ENCODE results near the gene KIAA0930. TPM values are rescaled to one million over a fixed set of nuclear protein-coding genes. Genes with fewer than 3 reads are reported as not detected.

Gene KIAA0930
- total RNA-seq, 3 donors from 2014 or later, result 29.4 to 45.3 (median 35.1) TPM

GRCh38 chr22:45198463-45198795 lies 42.3 kb downstream of the KIAA0930 start:
- Histone ChIP-seq H3K36me3 (no peaks in the 10 kb centered on the region), H3K27ac (peak overlapping the region; percentile 26 to 71), H3K4me3 (no peak overlapping the region), H3K4me1 (no peaks in the 10 kb centered on the region), H3K27me3 (no peaks in the 10 kb centered on the region), H3K9me3 (no peaks in the 10 kb centered on the region)
- intact Hi-C loops (cut with DNase I; ENCODE audit: low total_unique reads), result no loop called here
- no peak for DNase-seq (ENCODE audit: low spot score in 2 of 2)
- TF ChIP-seq POLR2A (IDR thresholded peaks at IDR 0.05) (no peak), CTCF (IDR thresholded peaks at IDR 0.05) (no peak), POLR2AphosphoS5 (IDR thresholded peaks at IDR 0.05) (no peak)

- H3K27ac ChIP-seq, result peak overlapping the region; percentile 26 to 71
- TF ChIP-seq POLR2AphosphoS5 (IDR thresholded peaks at IDR 0.05) (no peak), POLR2A (IDR thresholded peaks at IDR 0.05) (no peak), CTCF (IDR thresholded peaks at IDR 0.05) (no peak)
- DNase-seq (ENCODE audit: low spot score in 2 of 2), result peak in 1 of 2 donors; percentile 62
- H3K4me3 ChIP-seq, result no peak overlapping the region
- H3K4me1 ChIP-seq, result no peaks in the 10 kb centered on the region
- H3K27me3 ChIP-seq, result no peaks in the 10 kb centered on the region
- H3K36me3 ChIP-seq, result no peaks in the 10 kb centered on the region
- intact Hi-C loops (cut with DNase I; ENCODE audit: low total_unique reads), result no loop called here
- no peaks in the 10 kb centered on the region for H3K9me3 ChIP-seq
Observed at GRCh38 chr22:45197606-45198462, 42.9 kb downstream of the KIAA0930 start.

- Histone ChIP-seq H3K27ac (peak overlapping the region; percentile 26 to 71), H3K36me3 (no peaks in the 10 kb centered on the region), H3K4me1 (no peaks in the 10 kb centered on the region), H3K4me3 (no peak overlapping the region), H3K9me3 (no peaks in the 10 kb centered on the region), H3K27me3 (no peaks in the 10 kb centered on the region)
- TF ChIP-seq POLR2AphosphoS5 (IDR thresholded peaks at IDR 0.05) (no peak), POLR2A (IDR thresholded peaks at IDR 0.05) (no peak), CTCF (IDR thresholded peaks at IDR 0.05) (no peak)
- intact Hi-C loops (cut with DNase I; ENCODE audit: low total_unique reads), result no loop called here
- no peak for DNase-seq (ENCODE audit: low spot score in 2 of 2)
Observed at GRCh38 chr22:45196926-45197605, 43.6 kb downstream of the KIAA0930 start.

GRCh38 chr22:45196308-45196707 lies 44.4 kb downstream of the KIAA0930 start:
- H3K27ac ChIP-seq, result no peak overlapping the region
- H3K27me3 ChIP-seq, result no peaks in the 10 kb centered on the region
- no peak for DNase-seq (ENCODE audit: low spot score in 2 of 2)
- H3K36me3 ChIP-seq, result no peaks in the 10 kb centered on the region
- H3K4me3 ChIP-seq, result no peak overlapping the region
- TF ChIP-seq POLR2AphosphoS5 (IDR thresholded peaks at IDR 0.05), result no peak
- TF ChIP-seq POLR2A (IDR thresholded peaks at IDR 0.05), result no peak
- TF ChIP-seq CTCF (IDR thresholded peaks at IDR 0.05), result no peak
- no peaks in the 10 kb centered on the region for H3K9me3 ChIP-seq
- intact Hi-C loops (cut with DNase I; ENCODE audit: low total_unique reads), result no loop called here
- H3K4me1 ChIP-seq, result no peaks in the 10 kb centered on the region

- H3K4me3 ChIP-seq, result no peak overlapping the region
- intact Hi-C loops (cut with DNase I; ENCODE audit: low total_unique reads), result no loop called here
- TF ChIP-seq POLR2A (IDR thresholded peaks at IDR 0.05) (no peak), POLR2AphosphoS5 (IDR thresholded peaks at IDR 0.05) (no peak), CTCF (IDR thresholded peaks at IDR 0.05) (no peak)
- no peak for DNase-seq (ENCODE audit: low spot score in 2 of 2)
- no peaks in the 10 kb centered on the region for H3K4me1 ChIP-seq
- H3K27me3 ChIP-seq, result no peaks in the 10 kb centered on the region
- no peaks in the 10 kb centered on the region for H3K36me3 ChIP-seq
- no peak overlapping the region for H3K27ac ChIP-seq
- H3K9me3 ChIP-seq, result no peaks in the 10 kb centered on the region
Observed at GRCh38 chr22:45195616-45196015, 45.1 kb downstream of the KIAA0930 start.

Data from breast epithelium (tissue), 4 donors.